Right lung (tissue), 10 donors: ENCODE measurements around the gene SEMA4G. TPM values are rescaled to one million over a fixed set of nuclear protein-coding genes. Genes with fewer than 3 reads are reported as not detected.

ENCODE experiments used
- DNase-seq, 2 donors: peaks; one replicate each; pipeline ENCODE4 v3.0.0-alpha.2; 2013
- long read RNA-seq, 8 donors: transcript quantifications; one replicate each; lab custom pipeline, GENCODE V29; 2026
- polyA plus RNA-seq, 5 donors: library from polyadenylated mRNA; unstranded; fragments of 120-200 nt; gene quantifications; one replicate each; pipeline versions ENCODE4 v1.2.1 to v1.2.3, GENCODE V29; 2013; ENCODE audit warnings: inconsistent platforms in 1 of 5, low replicate concordance in 1 of 5; ENCODE audit not compliant: insufficient read length in 5 of 5, insufficient read depth in 1 of 5

Gene SEMA4G, protein sequence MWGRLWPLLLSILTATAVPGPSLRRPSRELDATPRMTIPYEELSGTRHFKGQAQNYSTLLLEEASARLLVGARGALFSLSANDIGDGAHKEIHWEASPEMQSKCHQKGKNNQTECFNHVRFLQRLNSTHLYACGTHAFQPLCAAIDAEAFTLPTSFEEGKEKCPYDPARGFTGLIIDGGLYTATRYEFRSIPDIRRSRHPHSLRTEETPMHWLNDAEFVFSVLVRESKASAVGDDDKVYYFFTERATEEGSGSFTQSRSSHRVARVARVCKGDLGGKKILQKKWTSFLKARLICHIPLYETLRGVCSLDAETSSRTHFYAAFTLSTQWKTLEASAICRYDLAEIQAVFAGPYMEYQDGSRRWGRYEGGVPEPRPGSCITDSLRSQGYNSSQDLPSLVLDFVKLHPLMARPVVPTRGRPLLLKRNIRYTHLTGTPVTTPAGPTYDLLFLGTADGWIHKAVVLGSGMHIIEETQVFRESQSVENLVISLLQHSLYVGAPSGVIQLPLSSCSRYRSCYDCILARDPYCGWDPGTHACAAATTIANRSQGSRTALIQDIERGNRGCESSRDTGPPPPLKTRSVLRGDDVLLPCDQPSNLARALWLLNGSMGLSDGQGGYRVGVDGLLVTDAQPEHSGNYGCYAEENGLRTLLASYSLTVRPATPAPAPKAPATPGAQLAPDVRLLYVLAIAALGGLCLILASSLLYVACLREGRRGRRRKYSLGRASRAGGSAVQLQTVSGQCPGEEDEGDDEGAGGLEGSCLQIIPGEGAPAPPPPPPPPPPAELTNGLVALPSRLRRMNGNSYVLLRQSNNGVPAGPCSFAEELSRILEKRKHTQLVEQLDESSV
- 10 to 100 TPM; 30.7 to 46.3 (median 36.4) TPM for polyA plus RNA-seq
- long read RNA-seq, donor 1, partial matches to known transcripts, result 221 of 320 reads
- long read RNA-seq, donor 1, other reads (novel, unspliced or antisense), result 96 of 320 reads
- long read RNA-seq, donor 2, partial matches to known transcripts, result 60 of 112 reads
- long read RNA-seq, donor 2, other reads (novel, unspliced or antisense), result 52 of 112 reads
- long read RNA-seq, donor 3, partial matches to known transcripts, result 160 of 183 reads
- long read RNA-seq, donor 3, other reads (novel, unspliced or antisense), result 21 of 183 reads
- long read RNA-seq, donor 4, partial matches to known transcripts, result 0 of 2 reads
- long read RNA-seq, donor 4, other reads (novel, unspliced or antisense), result 0 of 2 reads
- long read RNA-seq, donor 5, result 0 reads
- long read RNA-seq, donor 6, partial matches to known transcripts, result 0 of 1 reads
- long read RNA-seq, donor 6, other reads (novel, unspliced or antisense), result 0 of 1 reads
- long read RNA-seq, donor 7, result 0 reads
- long read RNA-seq, donor 8, partial matches to known transcripts, result 54 of 55 reads
- long read RNA-seq, donor 8, other reads (novel, unspliced or antisense), result 0 of 55 reads

DNA sequence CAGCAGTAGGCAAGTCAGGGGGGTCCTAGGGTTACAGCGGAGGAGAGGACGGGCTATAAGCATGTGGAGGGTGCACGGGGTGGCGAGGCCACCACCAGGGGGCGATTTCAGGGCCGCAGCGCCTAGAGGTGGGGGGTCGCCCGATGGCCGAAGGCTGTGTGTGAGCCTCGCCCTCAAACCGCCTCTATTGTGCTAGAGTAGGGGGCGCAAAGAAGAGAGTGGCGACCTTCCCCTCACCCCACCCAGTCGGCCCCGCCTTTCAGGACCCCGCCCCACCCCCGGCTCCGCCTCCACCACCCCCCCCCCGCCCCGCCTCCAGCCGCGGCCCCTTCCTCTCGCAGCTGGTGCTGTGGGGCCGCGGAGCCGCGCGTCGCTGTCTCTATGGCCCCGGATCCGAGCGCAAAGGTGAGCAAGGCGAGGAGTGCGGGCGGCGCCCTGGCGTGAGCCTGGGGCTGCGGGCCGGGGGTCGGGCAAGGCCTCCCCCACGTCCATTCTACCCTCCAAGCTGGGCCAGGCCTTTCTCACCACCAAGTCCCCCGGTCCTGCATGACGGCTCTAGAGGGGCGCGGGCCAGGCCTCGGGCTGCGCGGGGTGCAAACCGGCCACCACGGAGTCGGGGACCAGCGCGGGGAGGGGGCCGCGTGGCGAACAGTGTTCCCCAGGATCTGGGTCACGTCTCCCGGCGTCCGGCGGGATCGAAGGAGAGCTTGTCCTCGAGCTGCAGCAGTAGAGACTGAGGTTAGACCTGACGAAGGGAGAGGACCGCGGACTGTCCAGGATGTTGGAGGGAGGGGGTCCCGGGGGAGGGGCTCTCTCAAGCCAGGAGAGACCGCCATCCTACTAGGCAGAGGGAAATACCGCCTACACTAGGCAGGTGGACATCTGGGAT, at the start of gene SEMA4G:
TSS of gene SEMA4G (plus strand) at position 318 of the 889 bp plus-strand sequence. CDS start 3,409 bp downstream, outside the sequence.
- DNase-seq, result peak; percentile 33 to 39

DNA sequence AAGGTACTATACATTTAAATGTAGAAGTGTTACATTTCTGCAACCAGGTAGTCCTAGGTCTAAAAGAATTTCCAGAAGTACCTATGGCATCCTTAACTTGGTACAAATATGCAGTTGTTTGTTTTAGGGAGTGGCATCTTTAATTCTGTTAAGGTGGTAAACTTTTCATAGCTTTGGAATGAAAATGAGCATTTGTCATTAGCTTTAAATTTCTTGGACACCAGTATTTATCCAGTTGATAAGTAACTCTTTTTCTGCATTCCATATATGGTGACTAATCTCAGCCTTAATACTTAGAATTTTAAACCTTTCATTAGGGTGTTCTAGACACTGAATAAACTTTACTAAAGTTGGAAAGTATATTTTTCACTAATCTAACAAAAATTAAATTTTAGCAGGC, 45.7 kb upstream of the SEMA4G start:
- DNase-seq, result no peak

DNA sequence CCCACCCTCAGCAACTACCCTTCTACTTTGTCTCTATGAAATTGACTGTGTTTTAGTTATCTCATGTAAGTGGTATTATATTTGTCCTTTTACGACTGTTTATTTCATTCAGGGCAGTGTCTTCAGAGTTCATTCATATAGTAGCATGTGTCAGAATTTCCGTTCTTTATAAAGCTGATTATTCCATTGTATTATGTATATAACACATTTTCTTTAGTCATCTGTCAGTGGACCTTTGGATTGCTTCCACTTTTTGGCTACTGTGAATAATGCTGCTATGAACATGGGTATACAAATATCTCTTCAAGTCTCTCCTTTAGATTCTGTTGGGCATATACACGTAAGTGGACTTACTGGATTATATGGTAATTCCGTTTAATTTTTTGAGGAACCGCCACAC, 42.0 kb upstream of the SEMA4G start:
- DNase-seq, result no peak

DNA sequence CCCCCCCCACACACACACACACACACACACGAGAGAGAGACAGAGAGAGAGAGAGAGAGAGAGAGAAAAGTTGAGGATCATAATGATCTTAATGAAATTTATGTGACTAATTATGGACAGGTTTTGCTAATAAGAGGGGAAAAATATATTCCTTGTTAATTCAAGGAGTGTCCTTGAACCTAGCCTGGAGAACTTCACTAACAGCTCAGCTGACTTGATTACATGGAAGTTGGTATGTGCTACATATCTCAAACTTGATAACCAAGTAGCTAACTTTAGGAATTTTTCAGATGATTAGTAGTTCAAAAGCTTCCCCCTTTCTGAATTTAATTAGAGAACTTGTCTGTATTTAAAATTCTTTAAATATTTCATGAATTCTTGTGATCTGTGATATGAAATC, 41.3 kb upstream of the SEMA4G start:
- no peak for DNase-seq

DNA sequence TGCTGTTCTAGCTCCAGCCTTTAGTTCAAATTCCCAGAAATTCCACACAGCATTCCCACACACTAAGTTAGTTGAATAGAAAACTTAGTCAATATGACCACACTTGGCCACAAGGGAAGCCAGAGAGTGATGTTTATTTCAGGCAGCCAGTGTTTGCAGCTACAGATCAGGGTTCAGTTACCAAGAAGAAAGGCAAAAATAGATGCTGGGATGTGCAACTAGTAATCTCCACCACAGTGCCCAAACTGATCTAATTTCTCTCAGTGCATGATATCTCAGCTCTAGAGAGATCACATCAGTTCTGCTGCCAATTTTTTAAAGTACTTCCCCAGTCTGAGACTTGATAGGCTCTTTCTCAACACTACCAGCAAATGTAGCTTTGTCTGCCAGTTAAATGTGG, 38.9 kb upstream of the SEMA4G start:
- DNase-seq, result no peak

DNA sequence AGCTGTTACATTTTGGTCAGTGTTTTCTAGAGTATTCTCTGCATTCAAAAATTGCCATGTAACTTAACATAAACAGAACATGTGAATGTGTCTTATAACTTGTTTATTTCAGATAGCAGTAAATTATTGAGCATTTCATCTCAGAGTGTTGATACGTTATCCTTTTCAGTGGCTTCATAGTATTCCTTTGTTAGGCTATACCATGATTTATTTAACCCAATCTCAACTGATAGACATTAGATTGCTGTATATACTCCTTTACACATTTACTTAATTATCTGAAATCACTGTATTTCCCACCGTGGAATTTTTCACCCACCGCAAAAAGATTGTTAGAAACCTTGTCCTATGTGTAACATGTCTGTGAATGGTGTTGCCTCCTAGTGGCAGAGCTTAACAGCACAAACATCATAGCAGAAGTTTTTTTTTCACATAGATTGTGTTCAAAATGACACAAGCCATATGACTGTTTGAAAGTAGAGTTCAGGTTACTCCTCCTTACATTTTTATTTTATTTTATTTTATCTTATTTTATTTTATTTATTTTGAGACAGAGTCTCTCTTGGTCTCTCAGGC, 35.1 kb upstream of the SEMA4G start:
- no peak for DNase-seq

DNA sequence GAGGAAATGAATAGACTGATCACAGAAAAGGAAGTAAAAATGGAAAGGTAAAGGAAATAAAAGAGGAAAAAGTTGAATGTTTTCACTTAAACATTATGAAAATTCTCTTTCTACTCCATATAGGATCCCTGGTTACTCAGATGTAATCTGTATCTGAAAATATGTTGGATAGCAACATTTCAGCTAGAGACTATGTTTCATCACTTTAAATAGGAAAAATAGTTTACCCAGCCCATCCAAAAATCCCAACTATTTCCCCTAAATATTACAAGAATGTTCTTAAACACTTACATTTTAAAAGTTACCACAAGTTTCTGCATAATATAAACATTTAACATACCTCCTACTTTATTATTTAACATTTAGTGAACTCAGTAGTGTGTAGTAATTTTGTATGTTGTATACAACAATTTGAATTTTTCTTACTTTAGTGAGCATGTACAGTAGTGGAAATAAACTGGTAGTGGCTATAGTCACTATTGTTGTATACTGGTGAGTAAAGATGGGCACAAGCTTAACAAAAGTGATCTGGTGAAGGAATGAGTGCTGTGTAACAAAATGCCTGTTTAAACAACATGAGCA, 29.4 kb upstream of the SEMA4G start:
- DNase-seq, result no peak

DNA sequence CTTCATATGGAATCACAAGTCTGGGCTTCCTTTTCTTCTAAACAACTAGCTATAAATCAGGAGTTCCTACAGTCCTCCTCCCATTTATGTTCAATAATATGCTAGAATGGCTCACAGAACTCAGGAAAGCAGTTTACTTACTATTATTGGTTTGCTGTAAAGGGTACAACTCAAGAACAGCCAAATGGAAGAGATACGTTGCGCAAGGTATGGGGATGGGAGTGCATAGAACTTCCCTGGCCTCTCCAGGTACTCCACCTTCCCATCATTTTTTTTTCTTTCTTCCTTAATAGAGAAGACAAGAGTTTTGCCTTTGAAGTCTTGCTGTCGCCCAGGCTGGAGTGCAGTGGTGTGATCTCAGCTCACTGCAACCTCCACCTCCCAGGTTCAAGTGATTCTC, 27.1 kb upstream of the SEMA4G start:
- no peak for DNase-seq

DNA sequence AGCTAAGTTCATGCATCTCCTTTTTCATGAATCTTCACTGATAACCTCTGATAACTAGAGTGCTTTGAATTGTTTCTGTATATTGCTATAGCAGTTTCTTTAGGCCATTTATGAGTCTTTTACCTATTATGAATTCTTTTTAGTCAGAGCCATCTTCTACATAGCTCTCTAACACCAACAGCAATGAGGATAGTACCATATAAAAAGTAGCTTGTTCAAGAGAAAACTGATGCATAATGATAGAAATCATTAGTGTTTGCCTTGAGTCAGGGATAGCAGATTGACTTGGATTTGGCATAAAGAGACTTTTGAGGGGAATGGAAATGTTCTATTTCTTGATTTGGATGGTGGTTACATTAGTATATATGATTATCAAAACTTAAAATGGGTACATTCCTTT, 25.8 kb upstream of the SEMA4G start:
- DNase-seq, result no peak

DNA sequence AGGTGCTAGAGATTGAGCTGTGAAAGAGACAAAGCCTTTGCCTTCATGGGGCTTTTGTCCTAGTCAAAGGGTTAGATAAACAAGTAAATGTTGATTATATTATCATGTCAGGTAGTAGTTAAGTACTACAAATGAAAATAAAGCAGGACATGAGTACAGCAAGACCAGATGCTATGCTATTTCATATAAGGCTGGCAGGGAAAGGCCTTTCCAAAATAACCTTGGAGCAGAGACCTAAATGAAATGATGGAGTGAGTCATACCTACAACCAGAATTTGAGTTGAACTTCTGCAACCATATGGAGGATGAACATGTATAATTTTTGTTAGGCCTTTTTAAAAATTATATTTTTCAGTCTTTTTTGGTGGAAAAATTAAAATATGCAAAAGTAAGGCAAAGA, 23.6 kb upstream of the SEMA4G start:
- no peak for DNase-seq

DNA sequence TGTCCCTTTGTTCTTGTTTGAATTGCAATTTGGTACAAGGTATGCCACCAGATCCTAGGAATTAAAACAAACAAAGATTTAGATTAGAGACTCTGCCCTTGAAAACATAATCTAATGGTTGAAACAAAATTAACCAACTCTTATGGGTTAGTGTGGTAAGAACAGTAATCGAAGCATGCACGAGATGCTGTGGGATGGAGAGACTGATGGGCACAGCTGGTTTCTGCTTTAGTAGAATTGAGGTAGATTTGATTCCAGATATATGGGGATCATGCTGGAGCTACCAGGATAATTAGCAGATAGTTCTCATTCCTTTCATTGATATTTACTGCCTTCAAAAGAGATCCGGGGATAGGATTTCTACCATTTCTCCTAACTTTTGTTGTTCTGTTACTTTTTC, 20.4 kb upstream of the SEMA4G start:
- no peak for DNase-seq

DNA sequence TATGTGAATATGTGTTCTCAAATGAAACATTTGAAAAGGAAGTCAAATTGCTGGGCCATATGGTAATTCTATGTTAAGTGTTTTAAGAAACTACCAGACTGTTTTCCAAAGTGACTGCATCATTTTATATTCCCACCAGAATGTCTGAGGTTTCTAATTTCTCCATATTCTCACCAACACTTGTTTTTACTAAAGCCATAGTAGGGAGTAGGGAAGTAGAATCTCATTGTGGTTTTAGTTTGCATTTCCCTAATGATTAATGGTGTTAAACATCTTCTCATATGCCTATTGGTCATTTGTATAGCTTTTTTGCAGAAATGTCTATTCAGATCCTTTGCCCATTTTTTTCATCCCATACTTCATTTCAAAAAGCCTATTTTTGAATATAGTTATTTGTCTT, 9.1 kb upstream of the SEMA4G start:
- no peak for DNase-seq

DNA sequence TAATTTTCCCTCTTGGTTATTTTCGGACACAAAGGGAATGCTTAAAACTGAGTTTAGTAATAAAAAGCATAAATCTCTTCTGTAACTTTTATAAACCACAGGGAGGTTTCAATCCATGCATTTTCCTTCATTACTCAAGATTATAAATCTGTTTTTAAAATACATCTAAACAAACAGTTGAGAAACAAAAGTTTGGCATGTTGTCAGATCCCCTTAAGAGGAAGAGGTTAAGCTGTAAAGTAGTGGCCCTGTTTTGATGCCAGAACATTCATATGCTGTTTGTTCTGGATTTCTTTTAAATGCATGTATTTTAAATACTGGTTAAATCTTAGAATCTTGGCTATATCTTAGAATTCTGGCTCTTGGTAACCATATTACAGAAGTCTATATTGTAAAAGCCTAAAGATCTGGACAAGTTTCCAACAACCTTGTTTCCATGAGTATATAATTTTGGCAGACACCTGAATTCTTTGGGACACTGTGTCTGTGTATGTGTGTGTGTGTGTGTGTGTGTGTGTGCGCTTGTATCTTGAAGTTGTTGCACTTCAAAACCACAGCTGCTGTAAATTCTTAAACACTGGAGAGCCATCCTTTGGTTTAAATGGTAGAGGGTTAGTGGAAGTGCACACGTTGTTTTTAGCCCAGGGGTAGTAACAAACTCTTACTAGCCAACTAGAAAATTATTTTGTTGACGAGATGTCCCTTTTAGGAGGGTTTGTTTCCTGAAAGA, 6.8 kb upstream of the SEMA4G start:
- peak in 1 of 2 donors; percentile 17 for DNase-seq

DNA sequence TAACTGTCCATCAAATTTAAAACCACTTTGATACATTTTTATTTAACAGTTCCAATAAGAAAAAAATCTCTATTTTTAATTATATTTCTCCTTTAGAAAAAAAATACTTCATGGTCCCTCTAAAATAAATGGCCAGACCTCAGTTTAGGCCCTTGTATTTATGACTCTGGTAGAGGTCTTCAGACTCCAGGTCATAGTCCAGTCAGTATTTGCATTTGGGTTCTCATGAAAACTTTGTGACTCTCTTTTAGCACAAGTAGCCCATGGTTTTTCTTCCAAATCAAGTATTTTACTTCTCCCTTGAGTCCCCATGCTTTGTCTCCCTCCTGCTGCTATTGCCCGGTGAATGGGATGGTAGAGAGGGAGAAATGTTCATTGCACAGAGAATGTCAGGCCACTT, 5.5 kb upstream of the SEMA4G start:
- DNase-seq, result no peak

DNA sequence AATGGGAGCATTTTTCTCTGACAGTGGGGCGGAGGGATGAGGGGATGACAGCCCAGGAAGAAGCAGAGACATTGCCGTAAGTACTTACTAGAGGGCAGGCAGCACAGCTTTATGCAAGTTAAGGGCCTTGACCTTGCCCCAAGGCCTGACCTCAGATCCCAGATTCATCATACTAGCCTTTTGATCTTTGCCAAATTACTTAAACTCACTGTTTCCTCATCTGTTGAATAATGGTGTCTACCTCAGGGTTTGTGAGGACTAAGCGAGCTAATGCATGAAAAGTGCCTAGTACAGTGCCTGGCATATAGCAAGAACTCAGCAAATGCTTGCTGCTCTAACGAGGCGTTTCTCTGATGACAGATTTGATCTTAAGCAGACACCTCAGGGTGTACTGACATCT, 3.5 kb upstream of the SEMA4G start:
- no peak for DNase-seq

DNA sequence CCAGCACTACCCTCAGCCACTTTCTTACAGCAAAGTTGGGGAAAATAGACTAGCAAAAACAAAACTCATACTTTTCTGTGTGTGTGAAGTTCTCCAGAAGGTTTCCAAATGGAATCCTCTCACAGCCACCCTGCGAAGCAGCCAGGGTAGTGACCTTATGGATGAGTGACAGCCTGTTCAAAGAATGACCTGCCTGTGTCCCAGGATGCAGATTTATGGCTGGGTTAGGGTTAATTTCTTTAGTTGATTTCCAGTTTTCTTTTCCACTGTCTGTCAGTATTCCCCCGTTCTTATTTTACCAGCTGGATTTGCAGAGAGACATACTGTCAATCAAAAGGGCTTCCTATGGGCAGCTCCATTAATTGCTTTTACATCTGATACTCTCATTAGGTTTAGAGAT, 2.4 kb upstream of the SEMA4G start:
- DNase-seq, result no peak

DNA sequence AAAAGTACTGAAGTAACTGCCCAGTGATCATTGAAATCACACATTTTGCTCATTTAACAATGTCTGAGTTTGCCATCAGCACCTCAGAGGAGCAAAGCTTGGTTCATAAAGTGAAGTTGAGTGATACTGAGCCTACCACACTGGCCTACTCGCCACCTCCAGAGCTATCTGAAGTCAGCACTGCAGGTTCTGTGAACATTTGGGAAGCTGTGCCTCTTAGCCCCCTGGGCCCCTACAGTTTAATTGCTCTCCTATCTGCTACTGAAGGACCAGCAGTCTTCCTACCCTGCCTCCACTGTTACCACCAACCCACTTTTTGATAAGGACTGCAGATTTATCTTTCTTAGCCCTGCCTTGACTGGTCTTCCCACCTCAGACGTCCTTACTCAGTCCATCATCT, 2.0 kb upstream of the SEMA4G start:
- no peak for DNase-seq

DNA sequence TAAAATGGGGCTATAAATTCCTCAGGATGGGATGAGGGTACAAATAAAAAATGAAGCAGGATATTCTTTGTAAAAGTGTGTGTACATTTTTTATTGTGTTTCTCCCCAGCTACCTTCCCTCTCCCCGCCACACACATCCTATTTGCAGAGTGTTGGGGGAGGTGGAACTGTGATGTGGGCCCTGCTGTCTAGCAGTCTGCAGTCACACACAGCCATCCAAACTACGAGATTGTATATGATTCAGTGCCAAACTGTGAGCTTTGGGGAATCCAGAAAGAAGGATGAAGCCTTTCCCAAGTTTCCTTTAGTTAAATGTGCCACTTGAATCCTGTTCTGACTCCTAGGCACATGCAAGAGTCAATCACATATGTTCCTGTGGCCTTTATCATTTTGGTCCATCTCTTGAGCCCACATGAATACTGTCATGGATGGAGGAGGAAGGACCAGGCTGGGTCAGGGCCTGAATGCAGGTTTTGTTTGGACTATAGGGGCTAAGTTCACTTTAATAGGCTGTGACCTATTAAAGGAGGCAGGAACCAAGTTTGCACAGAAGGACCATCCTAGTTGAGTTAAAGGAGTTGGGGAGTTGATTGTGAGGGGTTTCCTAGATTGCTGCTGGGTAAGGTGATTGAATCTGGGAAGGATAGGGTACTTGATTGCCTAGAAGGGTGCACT, 1.1 kb upstream of the SEMA4G start:
- DNase-seq, result no peak

DNA sequence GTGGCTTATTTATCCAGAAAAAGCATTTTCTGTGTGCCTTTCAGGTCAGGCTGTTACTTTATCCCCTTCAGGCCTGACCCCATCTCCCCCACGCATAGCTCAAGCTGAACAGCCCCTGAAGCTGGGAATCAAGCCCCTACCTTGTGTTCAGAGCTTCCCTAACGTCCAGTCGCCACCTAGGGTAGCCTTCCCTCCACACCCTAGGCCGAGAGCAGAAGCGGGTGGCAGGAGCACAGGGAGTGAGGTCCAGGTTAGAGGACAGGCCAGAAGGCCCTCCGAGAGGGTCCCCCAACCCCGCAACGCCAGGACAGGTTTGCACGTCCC, 479 bp upstream of the SEMA4G start:
- DNase-seq, result no peak
